Measurements from ENCODE around the gene ARHGEF1. TPM values are rescaled to one million over a fixed set of nuclear protein-coding genes. Genes with fewer than 3 reads are reported as not detected.

ARHGEF1 gene
- total RNA-seq, 1 experiment from 2014 or later: 50.8 TPM

DNA sequence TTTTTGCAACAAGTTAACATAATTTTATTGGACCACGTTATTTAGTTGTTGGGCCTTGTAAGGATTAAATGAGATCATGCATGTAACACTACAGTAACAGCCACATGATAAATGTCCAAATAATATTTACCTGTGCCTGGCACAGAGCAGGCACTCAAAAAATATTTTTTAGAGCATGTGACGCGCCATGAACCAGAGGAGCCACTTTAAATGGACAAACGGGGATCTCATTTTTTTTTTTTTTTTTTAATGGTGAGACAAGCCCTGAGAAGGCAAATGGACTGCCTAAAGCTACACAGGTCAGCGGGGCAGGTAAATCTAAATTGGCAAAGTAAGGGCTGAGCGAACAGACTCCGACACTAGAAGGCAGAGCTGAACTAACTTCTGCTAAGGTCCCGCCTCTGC, 23.8 kb upstream of the ARHGEF1 start:
- peaks cover 35% of the 10 kb centered on the region for H3K36me3 ChIP-seq (ENCODE audit: low read depth, low read length)
- H3K27ac ChIP-seq (ENCODE audit: low read length): 0 out of 2 replicates have a peak overlapping the region, but pooled peaks have one; percentile 7
- H3K4me1 ChIP-seq (ENCODE audit: insufficient read depth, low read length): peaks cover 30% of the 10 kb centered on the region
- peaks cover 34% of the 10 kb centered on the region for H4K20me1 ChIP-seq (ENCODE audit: low read length)
- intact Hi-C loops (cut with micrococcal nuclease): no loop called here
- TF ChIP-seq, protein P1, sequence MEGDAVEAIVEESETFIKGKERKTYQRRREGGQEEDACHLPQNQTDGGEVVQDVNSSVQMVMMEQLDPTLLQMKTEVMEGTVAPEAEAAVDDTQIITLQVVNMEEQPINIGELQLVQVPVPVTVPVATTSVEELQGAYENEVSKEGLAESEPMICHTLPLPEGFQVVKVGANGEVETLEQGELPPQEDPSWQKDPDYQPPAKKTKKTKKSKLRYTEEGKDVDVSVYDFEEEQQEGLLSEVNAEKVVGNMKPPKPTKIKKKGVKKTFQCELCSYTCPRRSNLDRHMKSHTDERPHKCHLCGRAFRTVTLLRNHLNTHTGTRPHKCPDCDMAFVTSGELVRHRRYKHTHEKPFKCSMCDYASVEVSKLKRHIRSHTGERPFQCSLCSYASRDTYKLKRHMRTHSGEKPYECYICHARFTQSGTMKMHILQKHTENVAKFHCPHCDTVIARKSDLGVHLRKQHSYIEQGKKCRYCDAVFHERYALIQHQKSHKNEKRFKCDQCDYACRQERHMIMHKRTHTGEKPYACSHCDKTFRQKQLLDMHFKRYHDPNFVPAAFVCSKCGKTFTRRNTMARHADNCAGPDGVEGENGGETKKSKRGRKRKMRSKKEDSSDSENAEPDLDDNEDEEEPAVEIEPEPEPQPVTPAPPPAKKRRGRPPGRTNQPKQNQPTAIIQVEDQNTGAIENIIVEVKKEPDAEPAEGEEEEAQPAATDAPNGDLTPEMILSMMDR (conservative IDR thresholded peaks at IDR 0.05; ENCODE audit: low read depth, low read length): no peak
- no peak for TF ChIP-seq EZH2phosphoT487 (IDR thresholded peaks at IDR 0.05; ENCODE audit: borderline replicate concordance, low read length)
- no peak for TF ChIP-seq EZH2 (IDR thresholded peaks at IDR 0.05; ENCODE audit: low read length, unreplicated experiment)
- H3K4me2 ChIP-seq (ENCODE audit: low read length): peak overlapping the region; percentile 88
- POLR2A ChIA-PET (ENCODE audit: unreplicated experiment): interaction anchor here (0.5 kb wide), 1 partner anchor 1652 kb away, joined by 3 read pairs; no protein-coding TSS in a partner anchor
- H3K9me2 ChIP-seq (replicated peaks; ENCODE audit: low read length): no peaks in the 10 kb centered on the region
- H3K27me3 ChIP-seq (ENCODE audit: low read length): peaks cover 5% of the 10 kb centered on the region; the same call in 1 of the 2 replicates
- H2AFZ ChIP-seq (ENCODE audit: low read length): peak overlapping the region; percentile 76
- CTCF ChIA-PET: interaction anchor here (0.6 kb wide), 1 partner anchor 153 kb away, joined by 3 read pairs; no protein-coding TSS in a partner anchor
- no peaks in the 10 kb centered on the region for H3K9me3 ChIP-seq (ENCODE audit: low read length)
- H3K4me3 ChIP-seq (ENCODE audit: low read length): peak overlapping the region; percentile 63
- ATAC-seq (no peak), DNase-seq (no peak)
- BruUV-seq (replicated peaks): no TSS peak
- H3F3A ChIP-seq (ENCODE audit: low read length, unreplicated experiment): no peaks in the 10 kb centered on the region
- peak overlapping the region; percentile 53; the same call in 1 of the 2 replicates for H3K9ac ChIP-seq (ENCODE audit: low read length)
- peaks cover 42% of the 10 kb centered on the region for H3K79me2 ChIP-seq (ENCODE audit: low read length)

DNA sequence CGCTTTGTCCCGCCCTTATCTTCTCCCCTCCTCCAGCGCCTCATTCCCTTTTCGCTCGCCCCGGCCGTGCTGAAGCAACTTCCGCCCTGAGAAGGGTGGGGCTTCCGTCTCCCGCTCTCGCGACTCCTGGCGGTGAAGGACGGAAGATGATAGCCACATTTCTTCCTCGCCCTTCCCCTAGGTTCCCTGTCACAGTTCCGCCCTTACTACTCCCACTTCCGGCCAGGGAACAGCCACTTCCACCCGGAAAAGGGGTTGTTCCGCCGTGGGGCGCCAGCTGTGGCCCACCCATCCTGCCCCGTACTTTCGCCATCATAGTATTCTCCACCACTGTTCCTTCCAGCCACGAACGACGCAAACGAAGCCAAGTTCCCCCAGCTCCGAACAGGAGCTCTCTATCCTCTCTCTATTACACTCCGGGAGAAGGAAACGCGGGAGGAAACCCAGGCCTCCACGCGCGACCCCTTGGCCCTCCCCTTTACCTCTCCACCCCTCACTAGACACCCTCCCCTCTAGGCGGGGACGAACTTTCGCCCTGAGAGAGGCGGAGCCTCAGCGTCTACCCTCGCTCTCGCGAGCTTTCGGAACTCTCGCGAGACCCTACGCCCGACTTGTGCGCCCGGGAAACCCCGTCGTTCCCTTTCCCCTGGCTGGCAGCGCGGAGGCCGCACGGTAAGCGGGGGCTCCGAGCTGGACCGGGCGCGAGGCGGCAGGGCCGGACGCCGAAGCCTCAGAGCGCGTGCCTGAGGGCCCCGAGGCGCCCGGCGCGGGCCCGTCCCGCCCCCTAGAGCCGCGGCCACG, 23.2 kb upstream of the ARHGEF1 start, which contains the start of gene RPS19:
Gene RPS19 (plus strand): TSS at position 638 of the 801 bp plus-strand sequence. CDS start 520 bp downstream, outside the sequence.
- H3K9me3 ChIP-seq (ENCODE audit: low read length): no peaks in the 10 kb centered on the region
- peak within 1 kb of the TSS; percentile 93 for H2AFZ ChIP-seq (ENCODE audit: low read length)
- peak within 1 kb of the TSS; percentile 99 for H3K4me3 ChIP-seq (ENCODE audit: low read length)
- no peaks in the 10 kb centered on the region for H3K27me3 ChIP-seq (ENCODE audit: low read length)
- ATAC-seq (peak; percentile 86), DNase-seq (peak; percentile 97)
- H3K79me2 ChIP-seq (ENCODE audit: low read length): peaks cover 48% of the 10 kb centered on the region
- peaks cover 40% of the 10 kb centered on the region for H4K20me1 ChIP-seq (ENCODE audit: low read length)
- peak within 1 kb of the TSS; percentile 100 for H3K9ac ChIP-seq (ENCODE audit: low read length)
- peaks cover 30% of the 10 kb centered on the region for H3K4me1 ChIP-seq (ENCODE audit: insufficient read depth, low read length)
- intact Hi-C loops (cut with micrococcal nuclease): no loop called here
- ChIA-PET POLR2A (ENCODE audit: unreplicated experiment) (interaction anchor here (0.5 to 1.0 kb wide), 4 partner anchors 25 to 1652 kb away, joined by 3 to 6 read pairs (median 4); partner anchors contain the start of gene ZNF574), CTCF (interaction anchor here (0.6 kb wide), 1 partner anchor 153 kb away, joined by 3 read pairs; no protein-coding TSS in a partner anchor)
- H3F3A ChIP-seq (ENCODE audit: low read length, unreplicated experiment): no peaks in the 10 kb centered on the region
- H3K9me2 ChIP-seq (replicated peaks; ENCODE audit: low read length): no peaks in the 10 kb centered on the region
- H3K36me3 ChIP-seq (ENCODE audit: low read depth, low read length): peaks cover 41% of the 10 kb centered on the region
- H3K27ac ChIP-seq (ENCODE audit: low read length): peak within 1 kb of the TSS; percentile 92
- peak within 1 kb of the TSS; percentile 98 for H3K4me2 ChIP-seq (ENCODE audit: low read length)
- no TSS peak for BruUV-seq (replicated peaks)
- TF ChIP-seq, protein P1 (conservative IDR thresholded peaks at IDR 0.05; ENCODE audit: low read depth, low read length): peak; percentile 48
- TF ChIP-seq EZH2 (IDR thresholded peaks at IDR 0.05; ENCODE audit: low read length, unreplicated experiment) (no peak), EZH2phosphoT487 (IDR thresholded peaks at IDR 0.05; ENCODE audit: borderline replicate concordance, low read length) (no peak)
